Transverse colon (tissue), 4 donors: ENCODE data around the gene GALNT1. TPM values are rescaled to one million over a fixed set of nuclear protein-coding genes. Genes with fewer than 3 reads are reported as not detected.
A peak's percentile ranks its signal among the peaks of the same experiment; 100 is the strongest.

Experiments used
- DNase-seq: peaks from one replicate; pipeline ENCODE4 v3.0.0-alpha.2; 2019
- H3K27ac ChIP-seq, 4 donors: fragments of 200-600 bp; sonication (generic); 2 replicates each; pipeline ENCODE4 v1.5.1; 2016 to 2018; ENCODE audit warnings: inconsistent platforms in 4 of 4
- H3K27me3 ChIP-seq: fragments of 200-600 bp; sonication (generic); 2 replicates; pipeline ENCODE4 v1.5.1; 2017; ENCODE audit warnings: inconsistent platforms
- H3K36me3 ChIP-seq, 4 donors: fragments of 200-600 bp; sonication (generic); 2 replicates each; pipeline ENCODE4 v1.5.1; 2017 to 2019; ENCODE audit warnings: inconsistent platforms in 4 of 4
- H3K4me1 ChIP-seq, 4 donors: fragments of 200-600 bp; sonication (generic); 2 replicates each; pipeline ENCODE4 v1.5.1; 2017 to 2020; ENCODE audit warnings: inconsistent platforms in 4 of 4
- H3K4me3 ChIP-seq, 4 donors: fragments of 200-600 bp; sonication (generic); 1 replicate in 1 of 4; 2 replicates in 3 of 4; pipeline versions ENCODE4 v1.5.1 to v1.6.1; 2017 to 2019; ENCODE audit warnings: inconsistent platforms in 4 of 4
- H3K9me3 ChIP-seq, 2 donors: fragments of 200-600 bp; sonication (generic); 2 replicates each; pipeline ENCODE4 v1.5.1; 2017 to 2019; ENCODE audit warnings: inconsistent platforms in 2 of 2
- CTCF ChIP-seq, 5 experiments: fragments of 200-600 bp in 3 of 5; fragments of 450-650 bp in 2 of 5; sonication (generic) in 3 of 5; IDR thresholded peaks; 1 replicate in 2 of 5; 2 replicates in 3 of 5; pipeline ENCODE4 v1.5.1; 2016 to 2017; ENCODE audit warnings: antibody characterized with exemption in 5 of 5, inconsistent platforms in 3 of 5, mild to moderate bottlenecking in 2 of 5, moderate library complexity in 1 of 5
- EP300 ChIP-seq: sonication (generic); formaldehyde crosslinking; IDR thresholded peaks from one replicate; pipeline ENCODE4 v1.6.1; 2017; ENCODE audit warnings: antibody characterized with exemption, low read depth
- POLR2A ChIP-seq: fragments of 450-650 bp; IDR thresholded peaks from one replicate; pipeline ENCODE4 v1.6.1; 2016; ENCODE audit warnings: antibody characterized with exemption, mild to moderate bottlenecking, moderate library complexity
- POLR2AphosphoS5 ChIP-seq, 3 donors: sonication (generic); formaldehyde crosslinking; IDR thresholded peaks; one replicate each; pipeline ENCODE4 v1.6.1; 2016; ENCODE audit warnings: antibody characterized with exemption in 3 of 3
- WGBS, 2 donors: methylation state at CpG; one replicate each; pipeline ENCODE4 v1.1.5; 2018; ENCODE audit warnings: low coverage in 1 of 2; 5-methylcytosine and 5-hydroxymethylcytosine counted together
- in situ Hi-C, 4 donors: fragments of 200-750 bp; cut with MboI; loops; one replicate each; pipeline versions ENCODE4 v1.15.0 to v1.15.1; 2017; ENCODE audit warnings: low sequenced_read_pairs in 3 of 4, low pct_ligation_motif_present in 1 of 4, low pct_unique_long_range_greater_than_20kb in 1 of 4
- intact Hi-C: fragments of 100-400 bp; cut with DNase I; formaldehyde crosslinking; loops from one replicate; pipeline ENCODE4 v1.15.1; 2023; ENCODE audit warnings: low total_unique reads
- total RNA-seq, 4 donors: library from RNA; depleted of rRNA; stranded (reverse); fragments of >200 nt; gene quantifications; one replicate each; pipeline ENCODE4 v1.1.0, GENCODE V29; 2016

The GALNT1 gene
- total RNA-seq, 4 donors from 2014 or later, result 21.7 to 86.8 (median 57.6) TPM

- H3K4me1 ChIP-seq, result no peaks in the 10 kb centered on the region
- TF ChIP-seq CTCF (IDR thresholded peaks at IDR 0.05) (no peak), POLR2AphosphoS5 (IDR thresholded peaks at IDR 0.05) (no peak), EP300 (no peak), POLR2A (no peak)
- no peaks in the 10 kb centered on the region for H3K27me3 ChIP-seq
- H3K36me3 ChIP-seq, result no peaks in the 10 kb centered on the region
- no peaks in the 10 kb centered on the region for H3K9me3 ChIP-seq
- in situ Hi-C loops (no loop called here), intact Hi-C loops (no loop called here)
- DNase-seq, result no peak
- no peak overlapping the region for H3K4me3 ChIP-seq
- WGBS, 2 donors, result 93 to 96% methylated on average over 4 of the region's 4 CpGs
- H3K27ac ChIP-seq, result no peak overlapping the region
Observed at GRCh38 chr18:35658112-35658511, 76.6 kb downstream of the GALNT1 start.

GRCh38 chr18:35661483-35662146, 80.1 kb downstream of the GALNT1 start:
- Histone ChIP-seq H3K4me3 (no peak overlapping the region), H3K27me3 (no peaks in the 10 kb centered on the region), H3K9me3 (no peaks in the 10 kb centered on the region), H3K27ac (no peak overlapping the region), H3K36me3 (peaks cover 0 to 29% (median 3%) of the 10 kb centered on the region in 4 donors), H3K4me1 (no peaks in the 10 kb centered on the region)
- intact Hi-C loops (no loop called here), in situ Hi-C loops (no loop called here)
- WGBS, 2 donors, result 59 to 69% methylated on average over 5 of the region's 5 CpGs
- DNase-seq, result no peak
- TF ChIP-seq EP300 (no peak), POLR2A (no peak), POLR2AphosphoS5 (IDR thresholded peaks at IDR 0.05) (no peak), CTCF (IDR thresholded peaks at IDR 0.05) (no peak)

- intact Hi-C loops, result no loop called here
- DNase-seq, result no peak
- Histone ChIP-seq H3K36me3 (peaks cover 0 to 32% (median 3%) of the 10 kb centered on the region in 4 donors), H3K27me3 (no peaks in the 10 kb centered on the region), H3K27ac (no peak overlapping the region), H3K9me3 (no peaks in the 10 kb centered on the region), H3K4me1 (no peaks in the 10 kb centered on the region), H3K4me3 (no peak overlapping the region)
- 75 to 78% methylated on average over 3 of the region's 3 CpGs for WGBS, 2 donors
- in situ Hi-C loops, result no loop called here
- TF ChIP-seq EP300, result no peak
- no peak for TF ChIP-seq POLR2A
- no peak for TF ChIP-seq POLR2AphosphoS5 (IDR thresholded peaks at IDR 0.05)
- TF ChIP-seq CTCF (IDR thresholded peaks at IDR 0.05), result no peak
Observed at GRCh38 chr18:35662293-35663062, 80.9 kb downstream of the GALNT1 start.

- WGBS, 2 donors, result 41 to 100% methylated on average over 1 of the region's 1 CpG
- peak overlapping the region; percentile 1 to 62 (median 20) for H3K27ac ChIP-seq
- H3K4me3 ChIP-seq, result no peak overlapping the region
- peaks cover 0 to 6% (median 0%) of the 10 kb centered on the region in 4 donors for H3K36me3 ChIP-seq
- DNase-seq, result no peak
- no peaks in the 10 kb centered on the region for H3K27me3 ChIP-seq
- intact Hi-C loops, result no loop called here
- no peaks in the 10 kb centered on the region for H3K9me3 ChIP-seq
- peaks cover 0 to 14% (median 4%) of the 10 kb centered on the region in 4 donors for H3K4me1 ChIP-seq
- TF ChIP-seq POLR2AphosphoS5 (IDR thresholded peaks at IDR 0.05) (no peak), CTCF (IDR thresholded peaks at IDR 0.05) (no peak), POLR2A (no peak), EP300 (no peak)
- in situ Hi-C loops, result no loop called here
Observed at GRCh38 chr18:35671966-35672603, 90.5 kb downstream of the GALNT1 start.
